Muscle layer of colon (tissue), 2 donors: ENCODE results near the gene PDGFC.

Experiments used
- H3K27ac ChIP-seq: one replicate; pipeline ENCODE4 v1.7.0; 2013; ENCODE audit warnings: low read depth, mild to moderate bottlenecking, low read length, moderate library complexity
- H3K27me3 ChIP-seq, 2 donors: one replicate each; pipeline ENCODE4 v1.7.0; 2013; ENCODE audit warnings: low read length in 2 of 2, mild to moderate bottlenecking in 2 of 2; ENCODE audit not compliant: insufficient read depth in 2 of 2, control insufficient read depth in 1 of 2
- H3K36me3 ChIP-seq: one replicate; pipeline ENCODE4 v1.7.0; 2013; ENCODE audit warnings: mild to moderate bottlenecking, low read length; ENCODE audit not compliant: insufficient read depth
- H3K4me1 ChIP-seq: one replicate; pipeline ENCODE4 v1.7.0; 2013; ENCODE audit warnings: mild to moderate bottlenecking, low read length; ENCODE audit not compliant: insufficient read depth
- H3K4me3 ChIP-seq, 2 donors: one replicate each; pipeline ENCODE4 v1.7.0; 2013; ENCODE audit warnings: low read length in 2 of 2, low read depth in 1 of 2, mild to moderate bottlenecking in 1 of 2, moderate library complexity in 1 of 2
- H3K9ac ChIP-seq: one replicate; pipeline ENCODE4 v1.7.0; 2013; ENCODE audit warnings: low read length
- H3K9me3 ChIP-seq: one replicate; pipeline ENCODE4 v1.7.0; 2013; ENCODE audit warnings: mild to moderate bottlenecking, low read length
- donor health status: abdominal sarcoma.
- donor health status: Adenocarcinoma of cecum.

The PDGFC gene

DNA sequence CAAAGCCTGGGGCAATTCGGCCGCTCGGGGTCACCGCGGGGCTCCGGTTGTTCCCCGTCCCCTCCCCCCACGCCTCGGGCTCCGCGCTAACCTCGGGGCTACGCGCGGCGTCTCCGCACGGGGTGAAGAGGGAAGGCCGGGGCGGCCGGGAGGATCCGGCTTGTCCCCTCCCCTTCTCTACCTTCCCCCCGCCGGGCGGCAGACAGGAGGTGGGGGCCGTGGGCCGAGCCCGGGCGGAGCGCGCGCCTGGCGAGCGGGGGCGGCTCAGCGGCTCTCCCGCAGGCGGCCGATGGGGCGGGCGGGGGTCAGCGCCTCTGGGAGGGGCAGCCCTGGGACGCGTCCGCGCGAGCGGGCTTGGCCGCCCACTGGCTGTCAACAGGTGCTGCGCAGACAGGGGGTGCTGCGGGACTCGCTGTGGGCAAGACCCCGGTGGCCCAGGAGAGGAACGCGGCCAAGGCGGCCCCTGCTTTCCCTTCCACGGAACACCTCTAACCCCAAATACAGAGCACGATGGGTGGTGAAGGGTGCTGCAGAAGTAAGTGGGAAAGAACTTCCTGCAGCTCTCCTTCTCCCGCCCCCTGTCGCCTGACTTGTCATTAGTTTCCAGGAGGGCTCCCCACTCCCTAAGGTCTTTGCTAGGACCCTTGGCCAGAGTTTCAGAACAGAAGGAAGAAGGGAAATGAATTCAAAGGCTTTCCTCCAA lies at the start of gene PDGFC:
TSS of gene PDGFC (minus strand) at position 124 of the 703 bp plus-strand sequence. CDS start 896 bp downstream, outside the sequence.
- Histone ChIP-seq H3K27me3 (no peaks in the 10 kb centered on the region), H3K27ac (peak within 1 kb of the TSS; percentile 94), H3K9ac (peak within 1 kb of the TSS; percentile 95), H3K9me3 (no peaks in the 10 kb centered on the region), H3K36me3 (no peaks in the 10 kb centered on the region), H3K4me1 (peaks cover 31% of the 10 kb centered on the region), H3K4me3 (peak within 1 kb of the TSS; percentile 55 to 90)

DNA sequence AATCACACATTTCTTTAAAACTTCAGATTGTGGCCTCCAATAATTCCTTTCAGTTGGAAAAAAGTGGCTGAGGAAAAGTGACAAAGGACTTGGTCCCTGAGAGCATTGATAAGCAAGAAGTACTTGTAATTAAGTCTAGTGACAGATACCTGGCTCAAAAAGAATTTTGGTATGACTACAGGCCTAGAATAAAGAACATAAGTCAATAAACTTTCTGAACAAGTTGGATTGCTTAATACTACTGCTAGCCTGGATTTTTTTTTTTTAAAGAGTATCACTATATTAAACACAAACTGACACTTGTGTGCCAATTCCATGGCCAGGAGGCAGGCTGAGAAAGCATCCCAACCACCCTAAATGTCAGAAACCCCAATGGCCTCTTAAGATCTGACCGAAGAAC lies 49.3 kb upstream of the PDGFC start:
- Histone ChIP-seq H3K9ac (no peak overlapping the region), H3K27ac (no peak overlapping the region), H3K4me3 (no peak overlapping the region), H3K4me1 (no peaks in the 10 kb centered on the region), H3K36me3 (no peaks in the 10 kb centered on the region), H3K27me3 (no peaks in the 10 kb centered on the region), H3K9me3 (no peaks in the 10 kb centered on the region)

DNA sequence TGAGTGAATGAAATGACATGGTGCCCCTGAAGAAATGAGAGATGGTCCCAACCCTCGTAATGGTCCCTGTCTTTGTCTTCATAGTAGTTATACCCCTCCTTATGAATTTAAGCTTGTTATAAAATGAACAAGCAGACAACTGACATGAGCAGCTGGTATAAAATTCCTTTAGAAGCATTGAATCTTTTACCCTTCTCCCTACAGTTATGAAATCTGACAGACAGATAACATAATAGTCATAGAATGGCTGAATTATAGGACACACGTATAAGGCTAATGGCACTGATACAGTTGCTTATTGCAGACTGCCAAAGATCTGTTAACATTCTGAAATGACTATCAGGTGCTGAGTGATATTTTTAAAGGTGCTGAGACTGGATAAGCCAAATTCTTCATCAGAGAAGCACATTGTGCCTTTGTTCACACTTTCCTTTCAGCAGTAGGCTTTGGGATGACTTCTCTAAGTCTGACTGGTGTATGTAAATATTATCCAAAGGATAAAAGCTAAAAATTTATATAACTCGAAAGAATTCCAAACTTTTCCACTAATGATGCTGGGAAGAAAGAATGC lies 47.4 kb upstream of the PDGFC start:
- H3K9me3 ChIP-seq = no peaks in the 10 kb centered on the region
- no peak overlapping the region for H3K4me3 ChIP-seq
- H3K27ac ChIP-seq = no peak overlapping the region
- H3K36me3 ChIP-seq = no peaks in the 10 kb centered on the region
- no peak overlapping the region for H3K9ac ChIP-seq
- no peaks in the 10 kb centered on the region for H3K27me3 ChIP-seq
- H3K4me1 ChIP-seq = no peaks in the 10 kb centered on the region

- Histone ChIP-seq H3K9ac (no peak overlapping the region), H3K4me1 (no peaks in the 10 kb centered on the region), H3K27me3 (no peaks in the 10 kb centered on the region), H3K4me3 (no peak overlapping the region), H3K36me3 (no peaks in the 10 kb centered on the region), H3K9me3 (no peaks in the 10 kb centered on the region), H3K27ac (no peak overlapping the region)
Observed at GRCh38 chr4:157014621-157015591, 43.3 kb upstream of the PDGFC start.

DNA sequence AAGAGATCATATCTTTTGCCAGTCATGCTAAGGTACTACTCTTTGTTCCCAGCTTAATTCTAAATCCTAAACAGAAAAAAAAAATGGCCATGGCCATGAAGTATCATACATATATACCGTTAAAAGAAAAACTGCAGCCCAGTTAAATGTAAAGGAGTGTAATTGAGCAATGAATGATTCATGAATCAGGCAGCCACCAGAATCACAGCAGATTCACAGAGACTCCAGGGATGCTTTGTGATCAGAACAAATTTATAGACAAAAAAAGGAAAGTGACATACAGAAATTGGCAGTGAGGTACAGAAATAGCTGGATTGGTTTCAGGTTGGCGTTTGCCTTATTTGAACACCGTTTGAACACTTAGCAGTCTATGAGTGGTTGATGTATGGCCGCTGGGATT lies 42.1 kb upstream of the PDGFC start:
- H3K9ac ChIP-seq = no peak overlapping the region
- H3K4me1 ChIP-seq = no peaks in the 10 kb centered on the region
- H3K27me3 ChIP-seq = no peaks in the 10 kb centered on the region
- H3K27ac ChIP-seq = no peak overlapping the region
- no peak overlapping the region for H3K4me3 ChIP-seq
- no peaks in the 10 kb centered on the region for H3K9me3 ChIP-seq
- no peaks in the 10 kb centered on the region for H3K36me3 ChIP-seq

DNA sequence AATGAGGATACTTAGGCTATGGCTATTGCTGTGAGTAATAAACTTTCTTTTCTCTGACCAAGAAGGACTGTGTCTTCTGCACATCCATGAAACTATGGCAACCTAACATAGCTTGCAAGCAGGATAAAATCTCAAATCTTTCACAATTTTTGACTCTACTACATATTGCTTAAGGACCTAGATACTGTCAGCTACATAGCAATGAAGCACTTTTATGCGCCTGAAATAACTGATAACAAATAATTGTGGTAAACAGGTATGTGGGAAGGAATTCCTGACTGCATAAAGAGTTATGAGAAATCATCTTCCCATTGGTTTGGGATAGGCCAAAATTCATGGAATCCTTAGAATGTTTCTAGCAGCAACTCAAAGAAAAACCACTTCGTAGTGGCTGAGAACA lies 41.2 kb upstream of the PDGFC start:
- H3K27ac ChIP-seq = no peak overlapping the region
- H3K4me1 ChIP-seq = no peaks in the 10 kb centered on the region

GRCh38 chr4:157012296-157012695 lies 40.7 kb upstream of the PDGFC start:
- Histone ChIP-seq H3K27me3 (no peaks in the 10 kb centered on the region), H3K36me3 (no peaks in the 10 kb centered on the region), H3K4me3 (no peak overlapping the region)

More for the DNA sequence above, 41.2 kb upstream of the PDGFC start:
- no peak overlapping the region for H3K4me3 ChIP-seq
- H3K9me3 ChIP-seq = no peaks in the 10 kb centered on the region
- no peak overlapping the region for H3K9ac ChIP-seq
- H3K36me3 ChIP-seq = no peaks in the 10 kb centered on the region
- no peaks in the 10 kb centered on the region for H3K27me3 ChIP-seq

DNA sequence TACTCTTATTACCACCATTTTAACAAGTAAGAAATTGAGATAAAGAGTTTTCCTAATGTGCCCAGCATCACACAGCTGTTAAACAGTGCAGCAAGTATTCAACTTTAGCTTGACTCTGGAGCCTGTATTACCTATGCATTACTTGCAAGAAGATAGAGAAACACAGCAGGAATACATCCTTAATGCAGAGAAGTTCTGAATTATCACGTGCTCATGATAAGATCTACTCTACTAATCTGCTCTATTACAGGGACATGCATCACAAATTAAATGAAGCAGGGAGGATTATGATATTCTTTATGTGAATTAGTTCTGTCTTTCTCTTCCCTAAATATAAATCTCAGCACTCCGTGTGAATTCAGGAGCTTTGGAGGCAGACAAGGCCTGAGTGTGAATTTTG lies 39.0 kb upstream of the PDGFC start:
- no peaks in the 10 kb centered on the region for H3K27me3 ChIP-seq
- H3K9me3 ChIP-seq = no peaks in the 10 kb centered on the region
- no peak overlapping the region for H3K4me3 ChIP-seq
- H3K36me3 ChIP-seq = no peaks in the 10 kb centered on the region
- no peak overlapping the region for H3K9ac ChIP-seq
- no peak overlapping the region for H3K27ac ChIP-seq
- no peaks in the 10 kb centered on the region for H3K4me1 ChIP-seq

More at GRCh38 chr4:157012296-157012695, 40.7 kb upstream of the PDGFC start:
- no peak overlapping the region for H3K9ac ChIP-seq
- no peaks in the 10 kb centered on the region for H3K4me1 ChIP-seq
- H3K9me3 ChIP-seq = no peaks in the 10 kb centered on the region
- H3K27ac ChIP-seq = no peak overlapping the region

- H3K27ac ChIP-seq = no peak overlapping the region
- no peaks in the 10 kb centered on the region for H3K9me3 ChIP-seq
- H3K9ac ChIP-seq = no peak overlapping the region
- H3K27me3 ChIP-seq = no peaks in the 10 kb centered on the region
- H3K4me3 ChIP-seq = no peak overlapping the region
- no peaks in the 10 kb centered on the region for H3K4me1 ChIP-seq
- no peaks in the 10 kb centered on the region for H3K36me3 ChIP-seq
Observed at GRCh38 chr4:157005831-157006230, 34.2 kb upstream of the PDGFC start.

- Histone ChIP-seq H3K36me3 (no peaks in the 10 kb centered on the region), H3K4me3 (no peak overlapping the region), H3K9ac (no peak overlapping the region), H3K27ac (no peak overlapping the region), H3K9me3 (no peaks in the 10 kb centered on the region), H3K27me3 (no peaks in the 10 kb centered on the region), H3K4me1 (no peaks in the 10 kb centered on the region)
Observed at GRCh38 chr4:157005193-157005592, 33.6 kb upstream of the PDGFC start.
